GM10266 (cell line): ENCODE measurements around the gene BTBD16.

Source experiments
- DNase-seq: peaks from one replicate; pipeline ENCODE4 v3.0.0; 2012; ENCODE audit errors: extremely low spot score
- CTCF ChIP-seq: IDR thresholded peaks from 2 replicates; pipeline ENCODE4 v1.5.1; 2012; ENCODE audit warnings: mild to moderate bottlenecking, low read depth; ENCODE audit not compliant: control insufficient read depth, insufficient read depth; ENCODE audit errors: missing control alignments

BTBD16 gene

GRCh38 chr10:122343936-122344335, 72.8 kb downstream of the BTBD16 start:
- TF ChIP-seq CTCF, result no peak
- no peak for DNase-seq

- no peak for DNase-seq
- TF ChIP-seq CTCF, result no peak
Measured at GRCh38 chr10:122344741-122345258, 73.7 kb downstream of the BTBD16 start.

GRCh38 chr10:122346326-122346950, 75.3 kb downstream of the BTBD16 start:
- TF ChIP-seq CTCF, result no peak
- DNase-seq, result no peak

- DNase-seq, result no peak
- no peak for TF ChIP-seq CTCF
Measured at GRCh38 chr10:122347170-122347841, 76.2 kb downstream of the BTBD16 start.

- TF ChIP-seq CTCF, result no peak
- no peak for DNase-seq
Measured at GRCh38 chr10:122348512-122348911, 77.4 kb downstream of the BTBD16 start.

- no peak for DNase-seq
- no peak for TF ChIP-seq CTCF
Measured at GRCh38 chr10:122348935-122349361, 77.9 kb downstream of the BTBD16 start.

- TF ChIP-seq CTCF, result no peak
- no peak for DNase-seq
Measured at GRCh38 chr10:122349758-122350369, 78.8 kb downstream of the BTBD16 start.
